Bone marrow (tissue), 2 donors: Measurements from ENCODE around the gene CACNB2.
"Not testable (repeated sequence)": the region's sequence is repeated elsewhere in the genome, so short reads cannot be mapped to it uniquely, and the experiment has no call there.

Experiments
- DNase-seq, 2 donors: peaks; one replicate each; lab custom pipeline; 2025; lab: John Stamatoyannopoulos, UW

The CACNB2 gene

DNA sequence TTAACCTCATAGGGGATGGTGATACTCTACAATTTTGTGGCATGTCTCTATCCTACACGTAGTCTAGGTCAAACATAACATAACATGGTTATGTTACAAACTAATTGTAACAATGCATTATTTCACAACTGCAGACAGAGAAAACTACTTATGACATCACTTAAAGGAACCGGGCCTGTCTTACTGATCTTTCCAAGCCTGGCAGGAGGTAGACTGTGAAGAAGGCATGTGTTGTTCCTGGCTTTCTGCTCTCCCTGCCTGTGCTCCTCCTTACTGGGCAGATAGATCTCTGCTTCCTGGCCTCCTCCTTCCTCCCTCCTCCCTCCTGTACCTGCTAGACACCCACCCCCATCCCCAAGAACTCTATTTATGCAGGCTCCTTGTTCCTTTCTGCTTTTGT is 5.4 kb downstream of the CACNB2 start:
- DNase-seq, result no peak

DNA sequence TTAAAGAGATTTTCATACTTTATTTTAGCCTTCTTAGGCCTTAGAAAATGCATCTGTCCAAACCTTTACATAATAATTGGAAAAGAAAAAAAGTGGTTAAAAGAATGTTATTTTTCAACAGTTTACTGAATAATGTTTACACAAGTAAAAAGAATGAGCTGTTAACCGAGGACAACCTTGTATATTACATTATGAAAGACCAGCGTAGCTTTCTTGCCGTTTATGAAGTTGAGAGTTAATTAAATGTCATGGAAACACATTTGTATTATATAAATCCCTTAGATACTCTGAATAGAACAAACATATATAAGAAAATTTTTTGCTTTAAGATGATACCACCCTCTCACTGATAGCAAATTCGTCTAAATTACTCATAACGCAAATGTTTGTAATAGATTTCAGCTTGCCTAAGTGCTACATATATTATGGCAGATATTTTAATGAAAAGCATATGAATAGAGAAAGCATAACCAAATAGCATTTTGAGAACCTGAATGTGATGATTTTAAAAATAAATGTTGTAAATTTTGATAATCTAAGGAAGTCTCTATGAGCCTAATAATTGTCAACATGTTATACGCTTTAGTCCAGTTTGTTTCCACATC is 9.1 kb downstream of the CACNB2 start:
- DNase-seq, result no peak

DNA sequence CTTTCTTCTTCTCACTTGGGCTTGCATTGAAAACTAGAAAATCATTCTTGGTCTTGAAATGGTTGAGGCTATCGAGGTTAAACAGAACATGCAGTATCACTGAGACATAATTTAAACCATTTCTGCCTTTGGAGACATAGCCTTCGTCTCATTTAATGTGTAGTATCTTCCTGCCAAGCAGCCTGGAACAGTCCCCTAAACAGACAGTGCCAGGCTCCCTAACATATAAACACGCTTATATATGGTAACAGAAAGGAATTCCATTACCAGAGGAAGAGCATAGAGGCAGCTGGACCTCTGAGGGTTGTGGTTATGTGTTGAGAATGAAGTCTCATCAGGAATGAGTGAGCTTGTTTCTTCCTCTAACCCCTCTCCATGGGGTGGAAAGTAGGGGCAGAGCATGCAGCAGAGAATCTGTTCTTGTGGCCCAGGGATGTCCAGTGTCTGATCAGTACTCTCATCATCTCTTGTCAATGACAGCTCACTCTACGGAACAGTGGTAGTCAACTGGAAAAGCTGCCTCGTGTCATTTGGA is 11.2 kb downstream of the CACNB2 start:
- DNase-seq, result no peak

DNA sequence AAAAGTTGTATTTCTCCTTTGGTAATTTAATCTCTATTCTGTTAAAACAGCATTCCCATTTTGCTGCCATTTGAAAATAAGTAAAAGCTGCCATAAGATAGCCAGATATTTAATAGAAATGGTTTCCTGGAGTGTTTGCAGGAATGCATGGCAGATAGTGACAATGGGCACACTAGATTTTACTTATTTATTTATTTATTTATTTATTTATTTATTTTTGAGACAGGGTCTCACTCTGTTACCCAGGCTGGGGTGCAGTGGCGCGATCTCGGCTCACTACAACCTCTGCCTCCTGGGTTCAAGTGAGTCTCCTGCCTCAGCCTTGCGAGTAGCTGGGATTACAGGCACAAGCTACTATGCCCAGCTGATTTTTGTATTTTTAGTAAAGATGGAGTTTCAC is 13.2 kb downstream of the CACNB2 start:
- not testable (repeated sequence) for DNase-seq

DNA sequence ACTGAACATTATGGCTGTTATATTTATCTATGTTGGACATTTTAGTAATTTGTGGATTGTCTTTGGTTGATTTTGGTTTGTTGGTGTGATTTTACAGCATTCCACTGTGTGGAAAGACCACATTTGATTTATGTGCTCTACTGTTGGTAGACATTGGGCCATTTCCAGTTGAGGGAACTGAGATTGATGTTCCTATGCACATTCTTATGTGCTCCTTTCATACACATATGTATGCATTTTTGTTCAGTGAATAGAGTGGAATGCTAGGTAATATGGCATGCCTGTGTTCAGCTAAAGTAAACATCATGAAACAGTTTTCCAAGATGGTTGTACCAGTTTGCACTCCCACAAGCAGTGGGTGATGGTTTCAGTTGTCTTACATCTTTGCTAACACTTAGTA is 15.1 kb downstream of the CACNB2 start:
- no peak for DNase-seq

DNA sequence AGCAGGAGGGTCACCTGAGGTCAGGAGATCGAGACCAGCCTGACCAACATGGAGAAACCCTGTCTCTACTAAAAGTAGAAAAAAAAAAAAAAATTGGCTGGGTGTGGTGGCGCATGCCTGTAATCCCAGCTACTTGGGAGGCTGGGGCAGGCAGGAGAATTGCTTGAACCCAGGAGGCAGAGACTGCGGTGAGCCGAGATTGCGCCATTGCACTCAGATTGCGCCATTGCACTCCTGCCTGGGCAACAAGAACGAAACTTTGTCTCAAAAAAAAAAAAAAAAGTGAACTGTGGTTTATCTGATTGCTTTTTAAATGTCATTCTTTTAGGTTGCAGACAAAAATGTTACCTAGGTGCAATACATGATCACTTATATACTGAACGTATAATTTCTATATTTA is 16.6 kb downstream of the CACNB2 start:
- not testable (repeated sequence) for DNase-seq

DNA sequence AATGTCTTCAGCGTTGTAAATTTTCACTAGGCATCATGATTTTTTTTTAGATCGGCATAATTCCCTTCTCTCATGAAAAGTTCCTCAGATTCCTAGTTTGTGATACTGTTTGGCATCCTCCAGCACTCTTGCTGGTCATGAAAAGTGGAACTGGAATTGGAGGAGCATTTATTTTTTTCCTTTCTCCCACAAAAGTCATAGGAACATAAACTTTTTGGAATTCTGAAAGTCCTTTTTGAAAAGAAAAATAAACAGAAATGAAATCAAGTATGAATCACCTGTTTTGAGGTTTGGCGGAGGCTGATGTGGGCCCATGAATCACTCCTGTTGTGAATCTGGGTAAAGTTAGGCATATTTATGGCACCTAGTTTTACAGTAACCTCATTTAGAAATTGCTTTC is 17.7 kb downstream of the CACNB2 start:
- no peak for DNase-seq

DNA sequence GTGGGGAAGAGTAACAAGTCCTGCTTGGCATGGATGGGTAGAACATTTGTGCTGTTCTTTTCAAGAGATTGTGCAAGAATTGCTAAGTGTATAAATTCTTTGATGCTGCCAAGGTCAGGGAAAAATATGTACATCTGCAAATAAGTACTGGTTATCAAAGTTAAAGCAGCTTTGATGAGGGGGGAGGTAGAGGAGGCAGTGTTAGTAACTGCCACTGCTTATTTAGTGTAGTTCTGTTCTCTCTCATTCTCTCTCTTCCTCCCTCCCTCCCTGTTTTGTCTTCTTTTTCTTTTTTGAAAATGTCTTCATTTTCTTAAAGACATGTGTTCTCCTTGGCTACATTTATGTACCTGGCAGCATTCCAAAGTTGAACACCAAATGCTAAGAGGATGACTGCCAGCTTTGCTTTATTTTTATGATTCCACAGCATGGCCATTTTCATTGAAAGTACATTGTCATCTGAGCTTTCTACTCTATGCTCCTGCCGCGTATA is 18.6 kb downstream of the CACNB2 start:
- no peak for DNase-seq

DNA sequence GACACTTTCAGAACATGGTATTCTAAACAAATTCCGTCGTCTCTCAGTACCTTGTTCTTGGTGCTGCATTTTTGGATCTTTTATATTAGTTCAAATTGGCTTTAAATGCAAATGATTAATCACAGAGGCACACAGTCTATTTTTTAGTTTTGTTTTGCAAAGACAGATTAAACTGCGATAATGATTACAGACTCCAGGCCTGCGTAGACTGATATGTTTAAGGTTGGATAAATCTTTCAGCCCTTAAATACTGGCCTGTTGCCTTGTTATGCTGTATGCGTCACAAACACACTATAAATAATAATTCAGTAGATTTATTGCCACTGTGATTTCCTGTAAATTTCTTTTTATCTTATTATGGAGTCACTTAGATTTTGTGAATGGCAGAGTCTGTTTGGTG is 19.3 kb downstream of the CACNB2 start:
- DNase-seq, result no peak

DNA sequence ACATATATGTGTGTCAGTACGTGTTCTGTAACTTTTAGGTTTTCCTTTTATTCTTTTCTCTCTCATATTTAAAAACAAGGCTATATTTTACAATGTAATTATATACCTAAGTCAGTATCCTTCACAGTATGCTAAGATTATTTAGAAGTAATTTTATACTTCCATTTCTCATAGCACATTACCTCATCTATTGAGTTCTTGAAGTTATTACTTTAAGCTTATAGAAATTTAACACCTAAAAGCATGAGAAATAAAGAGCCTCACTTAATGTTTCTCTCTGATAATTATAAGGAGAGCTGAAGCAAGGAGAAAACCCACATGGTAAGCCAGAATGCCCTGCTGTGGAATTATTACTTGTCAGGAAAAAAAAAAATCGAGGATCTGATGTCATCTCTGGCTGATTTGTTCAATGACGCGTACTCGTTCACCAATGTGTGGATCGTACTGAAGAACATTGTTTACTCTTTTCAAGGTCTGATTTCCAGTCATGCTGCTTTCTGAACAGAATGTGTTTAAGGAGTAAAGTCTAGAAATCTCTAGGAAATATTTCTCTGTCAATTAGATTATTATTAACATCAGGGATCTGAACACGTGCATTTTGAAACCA is 21.9 kb downstream of the CACNB2 start:
- DNase-seq, result no peak

DNA sequence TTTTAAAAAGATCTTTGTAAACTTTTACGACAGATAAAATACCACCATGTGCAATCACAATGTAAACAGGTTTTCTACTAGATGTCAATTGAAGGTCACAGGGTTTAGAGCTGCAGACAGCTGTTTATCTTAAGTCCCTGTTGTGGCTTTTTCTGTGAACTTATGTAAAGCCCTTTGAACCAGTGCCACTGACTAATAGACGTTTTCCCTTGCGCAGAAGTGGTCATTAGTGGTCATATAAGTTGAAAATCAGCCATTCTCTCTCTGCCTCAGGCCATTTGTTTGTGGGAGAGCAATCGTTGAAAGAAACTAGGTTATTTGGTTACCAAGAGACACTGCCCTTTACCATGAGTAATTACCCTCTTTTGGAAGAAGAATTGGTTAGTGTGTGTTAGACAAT is 23.9 kb downstream of the CACNB2 start:
- DNase-seq, result no peak

DNA sequence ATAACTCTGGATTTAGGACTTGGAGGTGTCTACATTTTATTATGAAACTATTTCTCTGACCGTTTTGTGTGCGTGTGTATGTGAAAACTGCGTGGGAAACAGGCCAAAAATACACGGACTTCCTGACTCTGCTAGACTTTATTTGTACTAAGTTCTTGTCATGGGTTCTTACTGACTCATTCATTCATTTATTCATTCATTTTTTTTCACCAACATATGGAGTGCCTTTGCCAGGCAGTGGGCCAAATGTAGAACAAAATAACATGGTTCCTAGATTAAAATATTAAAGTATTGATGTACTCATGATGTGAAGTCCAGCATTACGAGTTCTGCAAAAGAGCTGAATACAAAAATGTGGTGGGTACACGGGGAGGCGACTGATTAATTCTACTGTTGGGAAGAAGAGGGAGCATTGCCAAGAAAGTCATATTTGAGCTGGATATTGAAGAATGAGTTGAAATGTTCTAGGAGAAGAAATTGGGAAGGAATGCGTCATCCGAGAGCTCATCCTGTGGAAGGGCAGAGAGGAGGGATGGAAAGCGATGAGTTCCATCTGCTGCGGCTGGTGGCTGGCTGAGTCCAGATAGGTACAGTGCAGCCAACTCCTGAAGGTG is 24.6 kb downstream of the CACNB2 start:
- DNase-seq, result no peak

DNA sequence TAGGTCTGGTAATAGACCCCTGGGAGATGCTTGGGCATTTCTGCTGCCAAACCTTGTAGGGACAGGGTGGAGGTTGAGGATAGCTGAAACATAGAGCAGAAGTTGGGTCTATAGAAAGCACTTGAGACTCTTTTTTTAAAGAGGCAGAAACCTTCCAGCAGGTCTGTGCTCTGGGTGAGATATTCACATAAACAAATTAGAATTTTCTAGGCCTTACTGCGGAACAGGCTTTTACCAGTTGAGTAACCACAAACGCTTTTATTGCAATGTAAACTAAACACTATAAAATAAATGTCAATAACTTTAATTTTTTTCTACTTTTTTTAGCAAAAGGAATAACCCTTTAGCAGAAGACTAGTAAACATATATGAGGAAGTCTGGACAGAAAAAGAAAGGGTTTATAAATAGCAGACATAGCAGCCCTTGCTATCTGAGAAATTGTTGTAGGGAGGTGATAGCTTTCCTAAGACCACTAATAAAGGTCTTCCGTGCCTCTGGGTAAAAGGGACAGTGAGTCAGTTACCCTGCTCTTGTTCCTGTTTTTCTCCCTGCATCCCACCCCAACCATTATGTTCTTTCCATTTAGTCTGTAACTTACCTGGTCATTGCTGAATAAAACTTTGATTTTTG is 38.7 kb downstream of the CACNB2 start:
- no peak for DNase-seq

DNA sequence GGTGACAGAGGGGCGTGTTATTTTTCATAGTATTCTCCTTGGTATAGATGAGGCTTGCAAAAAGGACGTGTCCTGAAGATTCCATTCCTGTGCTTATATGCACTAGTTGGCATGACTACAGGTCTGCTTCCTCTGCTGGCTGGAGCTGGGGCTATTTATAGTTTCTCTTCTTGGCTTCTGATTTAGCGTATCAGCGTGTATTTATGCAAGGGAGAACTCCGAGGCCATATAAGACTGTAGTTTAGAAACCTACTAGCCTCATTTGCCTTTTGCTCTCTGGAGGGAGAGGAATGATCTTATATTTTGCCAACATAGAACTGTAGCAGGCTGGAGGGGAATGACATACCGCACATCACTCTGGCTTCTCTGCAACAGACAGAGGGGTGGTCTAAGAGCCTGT is 39.7 kb downstream of the CACNB2 start:
- no peak for DNase-seq

DNA sequence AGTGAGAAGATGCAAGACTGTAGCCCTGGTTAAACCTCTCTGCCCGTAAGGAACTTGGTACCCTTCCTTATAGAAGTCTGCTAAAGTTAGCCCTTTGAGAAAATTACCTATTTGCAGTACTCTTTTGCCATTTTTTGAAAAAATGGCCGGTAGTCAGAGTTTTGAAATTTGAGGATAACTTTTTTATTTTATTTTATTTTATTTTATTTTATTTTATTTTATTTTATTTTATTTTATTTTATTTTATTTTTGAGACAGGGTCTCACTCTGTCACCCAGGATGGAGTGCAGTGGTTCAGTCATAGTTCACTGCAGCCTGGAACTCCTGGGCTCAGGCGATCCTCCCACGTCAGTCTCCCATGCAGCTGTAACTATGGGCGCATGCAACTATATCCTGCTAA is 41.2 kb downstream of the CACNB2 start:
- DNase-seq, result not testable (repeated sequence)

DNA sequence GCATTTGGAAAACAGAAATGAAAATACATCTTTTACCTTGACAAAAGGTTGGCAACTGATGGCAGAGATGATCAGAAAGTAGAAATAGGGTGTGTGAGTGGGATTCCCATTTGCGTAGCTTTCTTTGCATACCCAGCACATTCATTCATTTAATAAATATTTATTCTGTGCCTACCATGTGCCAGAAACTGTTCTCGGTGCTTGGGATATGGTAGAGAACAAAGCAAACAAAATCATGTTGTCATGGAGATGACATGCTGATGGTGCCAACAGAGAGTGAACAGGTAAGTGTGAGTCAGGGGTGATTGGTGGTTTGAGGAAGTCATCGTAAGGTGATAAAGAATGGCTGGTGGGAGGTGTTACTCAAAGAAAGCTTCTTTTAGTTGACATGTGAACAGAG is 45.4 kb downstream of the CACNB2 start:
- DNase-seq, result no peak

DNA sequence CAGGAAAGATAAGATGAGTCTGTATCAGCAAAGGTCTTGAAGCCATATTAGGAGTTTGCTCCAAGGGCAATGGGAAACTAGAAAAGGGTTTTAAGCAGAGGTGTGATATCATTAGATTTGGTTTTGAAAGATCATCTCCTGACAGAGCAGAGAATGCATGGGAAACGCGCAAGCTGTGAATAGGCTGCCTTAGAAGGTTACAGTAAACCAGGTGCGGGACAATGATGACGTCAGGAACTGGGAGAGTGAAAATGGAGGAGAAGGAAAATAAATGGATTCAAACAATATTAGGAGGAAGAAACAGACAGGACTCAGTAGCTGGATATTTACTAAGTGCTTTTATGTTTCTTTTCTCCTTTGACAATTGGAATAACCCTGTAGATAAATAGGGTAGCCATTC is 50.6 kb downstream of the CACNB2 start:
- no peak for DNase-seq

DNA sequence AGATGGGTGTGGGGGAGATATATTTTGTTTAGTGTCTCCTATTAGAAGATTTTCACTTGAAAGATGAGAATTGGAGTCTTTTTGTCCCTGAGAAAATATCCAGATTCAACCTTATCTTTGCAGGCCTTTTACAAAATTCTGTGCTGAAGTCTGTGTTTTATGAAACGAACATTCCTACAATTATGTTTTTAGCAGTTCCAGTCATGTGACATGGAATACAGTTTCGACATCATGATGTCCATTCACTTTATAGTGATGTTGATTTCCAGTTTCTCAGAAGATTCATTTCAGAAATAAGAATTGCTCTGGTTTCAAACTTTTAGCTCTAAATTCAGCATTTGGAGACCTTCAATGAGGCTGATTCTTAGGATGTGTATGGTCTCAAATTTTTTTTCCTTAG is 54.4 kb downstream of the CACNB2 start:
- DNase-seq, result no peak

DNA sequence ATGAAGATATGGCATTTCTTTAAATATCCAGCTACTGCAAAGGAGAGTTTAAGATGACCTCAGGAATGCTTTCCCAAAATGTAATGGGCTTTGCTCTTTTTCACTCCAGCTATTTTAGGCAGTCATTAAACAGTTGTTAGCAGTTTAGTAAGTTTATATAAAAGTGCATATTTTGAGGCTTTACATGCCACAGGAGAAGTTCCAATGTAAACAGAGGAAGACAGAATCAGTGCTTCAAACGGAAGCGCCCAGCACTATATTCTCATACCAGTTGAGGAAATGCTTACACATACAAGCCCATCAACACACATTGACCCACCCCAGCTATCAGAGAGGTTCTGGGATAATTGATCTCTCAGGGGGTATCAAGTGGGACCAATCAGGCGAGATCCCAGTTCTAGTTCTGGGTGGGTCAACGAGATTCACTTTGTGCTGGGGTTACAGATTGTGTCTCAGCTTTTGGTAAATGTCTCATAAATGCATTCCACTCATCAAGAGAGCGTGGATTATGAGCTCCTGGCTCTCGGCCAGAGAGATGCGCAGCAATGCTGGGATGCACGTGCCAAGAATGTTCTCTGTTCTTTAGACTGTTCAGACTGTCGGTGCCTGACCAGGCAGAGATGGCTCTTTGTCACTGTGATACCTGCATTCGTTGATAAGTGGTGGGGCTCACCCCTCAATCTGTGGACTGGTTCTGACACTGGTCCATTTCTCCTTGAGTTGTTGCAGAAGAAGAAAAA is 55.0 kb downstream of the CACNB2 start:
- DNase-seq, result no peak

DNA sequence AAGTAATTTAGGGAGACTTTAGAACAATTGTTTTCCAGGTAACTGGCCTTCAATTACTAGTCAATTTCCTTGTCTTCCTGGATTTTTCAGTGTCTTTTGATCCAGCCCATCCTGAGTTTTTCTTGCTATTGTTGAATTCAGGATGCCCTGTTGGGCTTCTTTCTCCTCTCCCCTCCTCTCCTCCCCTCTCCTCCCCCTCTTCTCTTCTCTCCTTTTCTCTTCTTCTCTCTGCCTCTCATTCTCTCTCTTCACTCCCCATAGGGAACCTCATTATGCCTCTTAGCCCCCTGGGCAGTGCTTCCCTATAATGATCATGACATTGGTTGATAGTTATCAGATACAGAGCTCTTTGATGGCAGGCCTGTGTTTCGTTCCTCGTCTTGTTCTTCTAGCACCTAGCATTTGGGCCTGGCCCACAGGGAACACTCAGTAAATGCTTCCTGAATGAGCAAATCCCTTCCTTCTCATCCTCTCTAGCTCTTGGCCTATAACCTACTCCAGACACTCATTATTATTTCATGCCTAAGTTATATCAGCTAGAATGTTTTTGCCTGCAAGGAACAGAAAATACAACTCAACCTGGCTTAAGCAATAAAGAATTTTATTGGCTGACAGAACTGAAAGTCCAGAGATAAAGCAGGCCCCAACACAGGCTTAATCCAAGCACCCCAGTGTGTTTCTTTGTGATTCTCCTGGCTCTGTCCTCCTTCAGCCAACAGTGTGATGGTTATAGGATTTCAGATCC is 56.8 kb downstream of the CACNB2 start:
- DNase-seq, result no peak

DNA sequence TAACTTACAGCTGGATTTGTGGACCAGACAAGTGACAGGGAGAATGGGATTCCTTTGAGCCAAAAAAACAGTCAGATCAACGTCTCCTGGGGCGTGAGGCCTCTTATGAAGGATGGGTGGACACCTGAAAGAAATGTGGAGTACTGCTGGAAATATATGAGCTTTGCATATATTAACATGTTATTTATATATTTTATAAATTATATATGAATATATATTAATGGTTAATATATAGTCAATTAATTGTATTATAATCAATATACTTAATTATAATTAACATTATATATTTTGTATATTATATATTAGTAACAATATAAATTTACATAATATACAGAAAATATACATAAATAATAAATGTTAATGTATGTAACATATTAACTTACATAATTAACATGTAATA is 57.5 kb downstream of the CACNB2 start:
- no peak for DNase-seq

DNA sequence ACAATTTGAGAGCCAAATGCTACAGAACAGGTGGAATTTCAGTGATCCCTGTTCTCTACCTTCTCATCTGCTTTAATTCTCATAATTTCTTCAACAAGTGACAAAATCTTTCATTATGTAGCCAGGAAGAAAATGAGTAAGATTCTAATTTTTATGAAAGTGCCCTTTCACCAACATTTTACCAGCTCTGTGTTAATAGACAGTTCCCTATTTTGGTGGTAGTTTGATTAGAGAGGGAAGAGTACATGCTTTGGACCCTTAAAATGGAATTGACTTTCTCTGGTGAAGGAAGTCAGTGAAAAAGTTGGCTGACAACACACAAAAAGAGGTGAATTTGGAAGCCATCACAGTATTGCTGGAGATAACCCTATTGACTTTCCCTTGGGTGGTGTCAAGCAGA is 61.7 kb downstream of the CACNB2 start:
- no peak for DNase-seq
